GM21381 (cell line): Measurements from ENCODE around the gene ANKRD12.

Experiments used
- ATAC-seq: cut with Tn5 transposase; IDR thresholded peaks from one replicate; pipeline ENCODE4 v1.9.1; 2021; ENCODE audit warnings: mild to moderate bottlenecking, moderate library complexity; ENCODE audit not compliant: unreplicated experiment

Gene ANKRD12

DNA sequence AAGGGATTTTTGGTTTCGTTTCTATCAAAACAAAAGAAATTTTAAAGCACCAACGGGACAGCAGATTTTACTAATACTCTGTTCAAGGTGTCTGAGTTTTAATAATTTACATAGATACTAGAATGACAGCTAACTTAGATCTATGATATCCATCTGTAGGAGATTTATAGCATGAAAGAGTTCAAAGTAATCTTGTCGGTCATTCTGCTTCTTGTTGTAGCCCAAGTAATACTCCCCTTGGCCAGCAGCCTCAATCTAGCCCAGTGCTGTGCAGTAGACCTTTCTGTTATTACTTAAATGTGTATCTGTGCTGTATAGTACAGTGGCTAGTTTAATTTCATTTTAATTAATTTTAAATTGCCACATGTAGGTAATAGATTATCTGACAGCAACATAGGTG, 44.7 kb downstream of the ANKRD12 start:
- ATAC-seq = no peak

- ATAC-seq = no peak
These were observed 46.3 kb downstream of the ANKRD12 start for GRCh38 chr18:9182852-9183399.

DNA sequence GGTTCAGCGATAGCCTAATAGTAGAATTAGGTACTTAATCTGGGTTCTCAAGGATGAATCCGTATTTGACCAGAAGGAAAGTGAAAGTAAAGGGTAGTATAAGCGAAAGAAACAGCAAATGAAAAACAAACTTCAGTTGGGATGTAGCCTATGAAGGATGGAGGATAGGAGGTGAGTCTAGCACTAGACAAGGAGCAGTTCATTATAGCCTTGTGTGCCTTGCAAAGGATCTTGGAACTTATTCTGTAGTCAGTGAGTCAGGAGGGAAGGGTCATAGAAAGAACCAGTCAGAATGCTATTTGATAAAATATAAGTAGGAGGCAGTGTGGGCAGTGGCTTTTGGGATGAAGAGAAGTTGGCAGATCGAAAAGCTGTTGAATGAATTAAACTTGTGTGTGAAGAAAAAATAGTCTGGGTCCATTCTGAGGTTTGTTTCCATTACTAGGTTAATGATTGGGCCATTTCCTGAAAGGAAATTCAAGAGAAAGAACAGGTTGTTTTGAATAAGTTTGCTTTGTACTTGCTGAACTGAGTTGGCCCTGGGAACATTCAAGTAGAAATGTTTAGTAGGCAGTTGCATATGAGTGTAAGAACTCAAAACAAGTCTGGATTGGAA, 48.5 kb downstream of the ANKRD12 start:
- no peak for ATAC-seq

DNA sequence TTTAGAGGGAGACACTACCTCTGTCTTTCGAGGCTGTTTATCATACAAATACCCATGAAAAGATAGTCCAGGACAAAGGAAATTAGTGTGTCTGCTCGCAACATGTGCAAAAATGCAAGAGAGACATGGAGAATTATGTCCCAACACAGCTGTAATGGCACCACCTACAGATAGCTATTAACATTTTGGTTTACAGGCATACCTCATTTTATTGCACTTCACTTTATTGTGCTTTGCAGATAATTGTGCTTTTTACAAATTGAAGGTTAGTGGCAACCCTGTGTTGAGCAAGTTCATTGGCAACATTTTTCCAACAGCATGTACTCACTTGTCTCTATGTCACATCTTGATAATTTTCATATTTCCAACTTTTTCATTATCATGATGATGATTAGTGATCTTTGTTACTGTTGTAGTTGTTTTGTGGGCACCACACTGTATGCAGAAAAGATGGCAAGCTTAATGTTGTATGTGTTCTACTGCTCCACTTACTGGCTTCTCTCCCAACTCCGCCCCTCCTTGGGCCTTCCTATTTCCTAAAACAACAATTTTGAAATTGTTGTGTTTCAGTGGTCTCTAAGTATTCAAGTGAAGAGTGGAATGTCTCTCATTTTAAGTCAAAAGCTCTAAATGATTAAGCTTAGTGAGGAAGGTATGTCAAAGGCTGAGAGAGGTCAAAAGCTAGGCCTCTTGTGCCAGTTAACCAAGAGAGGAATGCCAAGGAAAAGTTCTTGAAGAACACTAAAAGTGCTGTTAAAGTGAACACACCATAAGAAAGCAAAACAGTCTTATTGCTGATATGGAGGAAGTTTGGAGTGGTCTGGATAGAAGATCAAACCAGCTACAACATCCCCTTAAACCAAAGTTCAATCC, 52.0 kb downstream of the ANKRD12 start:
- no peak for ATAC-seq

DNA sequence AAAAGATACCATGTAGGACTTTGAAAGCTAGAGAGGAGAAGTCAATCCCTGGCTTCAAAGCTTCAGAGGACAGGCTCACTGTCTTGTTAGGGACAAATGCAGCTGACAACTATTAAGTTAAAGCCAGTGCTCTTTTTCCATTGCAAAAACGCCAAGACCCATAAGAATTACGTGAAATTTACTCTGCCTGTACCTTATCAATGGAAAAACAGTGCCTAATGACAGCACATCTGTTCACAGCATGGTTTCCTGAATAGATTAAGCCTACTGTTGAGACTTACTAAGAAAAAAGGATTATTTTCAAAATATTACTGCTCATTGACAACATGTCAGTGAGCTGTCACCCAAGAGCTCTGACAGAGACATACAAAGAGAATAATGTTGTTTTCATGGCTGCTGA, 52.9 kb downstream of the ANKRD12 start:
- ATAC-seq = no peak

DNA sequence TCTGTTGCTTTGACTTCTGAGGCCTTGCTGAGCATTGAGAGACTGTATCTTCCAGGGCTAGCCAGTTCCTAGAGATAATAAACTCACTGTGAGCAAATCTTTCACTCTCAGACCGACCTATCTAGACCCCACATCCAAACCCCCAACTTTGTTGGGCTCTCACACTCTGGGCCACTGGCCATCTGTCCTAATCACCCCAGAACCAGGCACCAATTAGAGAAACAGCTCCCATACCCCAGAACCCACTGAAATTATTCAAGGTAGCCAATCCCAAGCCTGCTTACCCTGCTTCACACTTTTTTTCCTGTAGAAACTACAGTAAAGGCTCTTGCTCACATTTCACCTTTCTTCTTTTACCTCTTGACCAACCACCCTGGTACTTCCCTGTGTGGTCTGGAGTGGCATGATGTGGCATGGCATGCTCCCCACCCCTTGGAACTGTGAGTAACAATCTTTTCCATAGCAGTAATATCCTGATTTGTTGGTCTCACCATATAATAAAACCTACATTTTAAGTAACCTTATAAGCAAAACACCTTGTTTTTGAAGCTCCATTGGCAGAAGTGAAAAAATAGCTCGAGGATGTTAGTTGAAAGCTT, 55.2 kb downstream of the ANKRD12 start:
- ATAC-seq = no peak

DNA sequence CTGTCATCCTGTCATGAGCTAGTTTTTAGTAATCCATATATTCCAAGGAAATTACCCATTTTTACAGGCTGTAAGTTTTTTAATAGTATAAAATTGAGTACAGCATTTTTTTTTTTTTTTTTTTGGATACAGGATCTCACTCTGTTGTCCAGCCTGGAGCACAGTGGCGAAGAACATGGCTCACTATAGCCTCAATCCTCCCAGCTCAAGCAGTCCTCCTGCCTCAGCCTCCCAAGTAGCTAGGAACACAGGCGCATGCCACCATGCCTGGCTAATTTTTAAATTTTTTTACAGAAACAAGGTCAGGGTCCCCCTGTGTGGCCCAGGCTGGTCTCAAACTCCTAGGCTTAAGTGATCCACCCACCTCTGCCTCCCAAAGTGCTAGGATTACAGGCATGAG, 56.5 kb downstream of the ANKRD12 start:
- no peak for ATAC-seq

- no peak for ATAC-seq
These were observed 60.0 kb downstream of the ANKRD12 start for GRCh38 chr18:9196568-9196967.

DNA sequence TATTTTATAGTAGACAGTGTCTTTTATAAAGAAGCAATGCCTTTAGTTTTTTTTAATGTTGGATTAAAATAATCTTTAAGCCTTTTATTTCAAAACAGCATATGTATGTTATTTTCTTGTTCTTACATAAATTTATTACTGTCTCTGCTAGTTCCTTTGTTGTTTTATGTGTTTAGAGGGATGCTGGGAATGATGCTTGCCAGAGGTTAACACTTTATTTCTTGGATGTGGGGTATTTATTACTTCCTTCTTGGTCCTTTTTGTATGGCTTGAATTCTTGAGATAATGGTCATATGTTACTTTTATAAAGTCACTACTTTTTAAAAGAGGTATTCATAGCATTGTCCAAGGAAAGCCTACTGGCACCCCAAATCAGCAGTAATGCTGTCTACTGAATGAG, 63.1 kb downstream of the ANKRD12 start:
- no peak for ATAC-seq

GRCh38 chr18:9201224-9201623, 64.6 kb downstream of the ANKRD12 start:
- no peak for ATAC-seq

GRCh38 chr18:9204659-9205058, 68.1 kb downstream of the ANKRD12 start:
- no peak for ATAC-seq

DNA sequence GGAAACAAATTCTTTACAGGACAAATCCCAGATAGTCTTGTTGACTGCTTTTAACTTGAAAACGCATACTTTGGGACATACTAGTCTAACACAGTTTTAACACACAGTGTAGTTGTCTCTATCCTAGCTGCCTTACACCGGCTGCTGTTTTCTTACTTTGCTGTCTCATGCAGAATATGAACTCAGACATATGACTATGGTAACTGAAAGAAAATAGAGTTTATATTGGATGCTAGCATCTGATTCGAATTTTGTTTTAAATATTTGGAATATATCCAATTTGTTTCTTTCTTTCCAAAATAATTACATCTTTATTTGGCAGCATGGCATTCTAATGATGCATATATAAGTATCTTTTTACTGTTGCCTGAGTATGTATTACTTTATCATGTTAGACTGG, 69.8 kb downstream of the ANKRD12 start:
- ATAC-seq = no peak

- no peak for ATAC-seq
These were observed 72.7 kb downstream of the ANKRD12 start for GRCh38 chr18:9209279-9209678.

DNA sequence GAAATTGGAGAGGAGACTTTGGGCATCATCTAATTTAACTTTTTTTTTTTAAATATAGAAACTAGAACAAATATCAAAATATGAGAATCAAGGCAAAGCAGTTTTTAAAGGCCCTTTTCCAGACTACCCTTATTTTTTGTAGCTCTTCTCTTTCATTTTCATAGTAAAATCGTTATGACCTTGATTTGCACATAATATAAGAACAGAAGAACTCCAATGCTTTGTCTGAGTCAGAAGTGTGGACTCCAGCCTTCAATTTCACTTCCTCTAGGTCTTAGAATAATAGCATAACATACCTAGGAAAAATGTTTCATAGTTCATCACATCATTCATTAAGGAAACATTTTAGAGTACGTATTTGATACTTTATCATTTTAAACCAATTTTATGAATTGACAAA, 74.4 kb downstream of the ANKRD12 start:
- peak; percentile 52 for ATAC-seq

DNA sequence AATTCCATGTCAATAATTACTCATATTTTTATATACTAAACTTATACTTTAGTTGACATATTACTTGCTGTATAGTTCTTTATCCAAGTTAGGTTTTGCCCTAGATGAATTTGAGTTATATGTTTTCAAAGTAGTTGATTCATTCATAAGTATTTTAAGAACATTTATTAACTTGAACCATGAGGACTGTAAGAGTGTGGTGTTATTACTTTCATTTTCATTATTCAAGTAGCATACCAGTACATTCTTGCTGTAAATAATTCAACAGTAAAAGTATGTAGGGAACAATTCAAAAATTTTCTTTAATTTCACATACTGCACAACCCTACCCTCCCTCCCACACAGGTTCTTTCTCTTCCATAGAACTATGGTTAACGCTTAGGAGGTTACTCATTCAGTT, 75.4 kb downstream of the ANKRD12 start:
- peak; percentile 59 for ATAC-seq

GRCh38 chr18:9215221-9215933, 78.8 kb downstream of the ANKRD12 start:
- no peak for ATAC-seq

DNA sequence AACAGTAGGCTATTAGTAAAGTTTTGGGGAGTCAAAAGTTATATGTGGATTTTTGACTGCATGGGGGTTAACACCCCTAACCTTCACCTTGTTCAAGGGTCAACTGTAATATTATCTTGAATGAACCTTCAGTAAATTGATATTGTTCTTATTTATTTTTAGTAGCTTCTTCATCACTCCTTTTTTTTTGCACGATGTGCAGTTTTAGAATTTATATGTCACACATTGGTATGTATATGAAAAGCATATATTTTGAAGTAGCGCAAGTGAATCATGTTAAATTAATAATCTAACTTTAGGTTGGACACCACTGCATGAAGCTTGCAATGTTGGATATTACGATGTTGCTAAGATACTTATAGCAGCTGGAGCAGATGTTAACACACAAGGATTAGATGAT, 79.9 kb downstream of the ANKRD12 start:
- ATAC-seq = no peak

DNA sequence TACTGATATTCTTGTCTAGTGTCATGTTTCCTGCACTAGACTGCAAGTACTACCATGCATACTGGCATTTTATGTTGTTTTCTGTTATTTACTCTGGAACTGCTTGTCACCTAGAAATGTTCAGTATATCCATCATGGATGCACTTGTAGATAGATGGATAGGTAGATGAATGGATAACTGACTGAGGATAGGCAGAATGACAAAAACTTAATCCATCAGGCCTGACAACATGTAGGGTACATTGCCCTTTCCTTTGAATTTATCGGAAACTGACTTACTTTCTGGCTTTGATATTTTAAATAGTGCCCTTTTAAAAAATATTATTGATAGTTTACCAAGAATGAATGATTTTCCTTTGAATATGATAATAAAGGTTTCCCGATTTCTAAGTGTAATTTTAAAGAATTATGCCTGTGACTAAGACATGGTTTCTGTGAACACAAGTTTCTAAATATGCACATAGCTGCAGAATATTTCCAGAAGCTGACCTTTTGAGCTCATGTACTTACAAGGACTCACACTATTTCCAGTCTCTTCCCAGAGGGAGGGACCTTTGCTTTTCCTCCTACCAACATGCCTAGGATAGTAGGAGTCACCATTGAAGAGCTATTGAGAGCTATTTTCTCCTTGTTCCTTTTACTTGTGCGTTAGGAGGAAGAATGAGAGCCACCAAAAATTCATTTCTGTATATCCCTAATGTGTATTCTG, 81.3 kb downstream of the ANKRD12 start:
- ATAC-seq = no peak

DNA sequence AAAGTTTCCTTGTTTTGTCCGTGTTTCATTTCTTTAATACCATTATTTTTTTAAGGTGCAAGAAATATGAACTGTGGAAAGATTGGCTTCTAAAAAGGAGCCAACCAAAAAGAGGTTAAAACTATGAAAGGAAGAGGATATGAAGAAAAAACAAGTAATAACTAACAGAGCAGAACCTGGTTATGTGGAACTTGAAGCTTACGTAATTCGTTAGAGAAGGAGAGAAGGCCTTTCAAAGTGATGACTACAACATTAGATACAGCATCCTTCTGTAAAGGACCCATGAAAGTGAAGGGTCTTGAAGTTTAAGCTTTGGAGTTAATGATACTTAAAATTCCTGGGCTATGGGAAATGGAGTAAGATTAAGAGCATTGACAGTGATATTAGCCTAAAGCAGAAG, 84.5 kb downstream of the ANKRD12 start:
- no peak for ATAC-seq

- no peak for ATAC-seq
These were observed 85.1 kb downstream of the ANKRD12 start for GRCh38 chr18:9221661-9222060.

DNA sequence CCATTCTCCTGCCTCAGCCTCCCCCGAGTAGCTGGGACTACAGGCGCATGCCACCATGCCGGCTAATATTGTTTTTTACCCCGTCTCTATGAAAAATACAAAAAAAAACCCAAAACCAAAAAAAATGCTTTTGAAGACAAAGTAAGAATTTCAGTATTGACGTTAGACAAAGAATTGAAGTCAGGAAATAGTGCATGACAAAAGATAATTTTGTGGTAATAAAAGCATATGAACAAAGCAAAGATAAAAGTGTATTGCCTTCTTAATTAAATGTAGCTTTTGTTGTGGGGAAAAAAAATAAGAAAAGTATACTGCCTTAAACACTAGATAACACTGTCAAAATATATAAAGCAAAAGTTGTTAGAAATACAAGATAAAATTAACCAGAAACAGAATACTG, 86.8 kb downstream of the ANKRD12 start:
- no peak for ATAC-seq
